ENCODE data around the gene YIPF4.

The YIPF4 gene

GRCh38 chr2:32277674-32278477 is at the start of gene YIPF4:
TSS of gene YIPF4 (plus strand) at chr2:32277904. CDS start at chr2:32278156, 252 bp downstream.
- TF ChIP-seq SUZ12 (IDR thresholded peaks at IDR 0.05) (no peak), HDGF (IDR thresholded peaks at IDR 0.05; ENCODE audit: borderline replicate concordance) (no peak), NFRKB (IDR thresholded peaks at IDR 0.05) (no peak), PKNOX1 (IDR thresholded peaks at IDR 0.05) (peak; percentile 55), FOXM1 (IDR thresholded peaks at IDR 0.05; ENCODE audit: borderline replicate concordance) (no peak), LEF1 (IDR thresholded peaks at IDR 0.05; ENCODE audit: borderline replicate concordance) (no peak), CTBP1 (IDR thresholded peaks at IDR 0.05; ENCODE audit: borderline replicate concordance) (no peak), L3MBTL2 (conservative IDR thresholded peaks at IDR 0.05) (peak; percentile 84), FOXA1 (IDR thresholded peaks at IDR 0.05) (no peak), ZNF384 (IDR thresholded peaks at IDR 0.05) (no peak), SP1 (IDR thresholded peaks at IDR 0.05) (no peak), ELF4 (IDR thresholded peaks at IDR 0.05) (peak; percentile 62), TARDBP (IDR thresholded peaks at IDR 0.05) (no peak), ARNT (IDR thresholded peaks at IDR 0.05) (no peak), FOXK2 (IDR thresholded peaks at IDR 0.05) (peak; percentile 88), BHLHE40 (IDR thresholded peaks at IDR 0.05; ENCODE audit: borderline replicate concordance) (no peak)
- CTCF ChIA-PET = no interaction called here
- peak; percentile 97 for DNase-seq (ENCODE audit: extremely low spot score)
- POLR2A ChIA-PET = interaction anchor here (0.6 to 2.0 kb wide), 5 partner anchors 10 to 112 kb away, joined by 3 to 5 read pairs (median 4); partner anchors contain the start of gene SLC30A6

- ChIA-PET POLR2A (no interaction called here), CTCF (no interaction called here)
- no peak for TF ChIP-seq FOXM1 (IDR thresholded peaks at IDR 0.05; ENCODE audit: borderline replicate concordance)
- no peak for TF ChIP-seq ELF4 (IDR thresholded peaks at IDR 0.05)
- TF ChIP-seq SP1 (IDR thresholded peaks at IDR 0.05) = no peak
- no peak for TF ChIP-seq ZNF384 (IDR thresholded peaks at IDR 0.05)
- no peak for TF ChIP-seq PKNOX1 (IDR thresholded peaks at IDR 0.05)
- no peak for TF ChIP-seq SUZ12 (IDR thresholded peaks at IDR 0.05)
- no peak for TF ChIP-seq LEF1 (IDR thresholded peaks at IDR 0.05; ENCODE audit: borderline replicate concordance)
- no peak for TF ChIP-seq NFRKB (IDR thresholded peaks at IDR 0.05)
- no peak for TF ChIP-seq TARDBP (IDR thresholded peaks at IDR 0.05)
- TF ChIP-seq CTBP1 (IDR thresholded peaks at IDR 0.05; ENCODE audit: borderline replicate concordance) = no peak
- DNase-seq (ENCODE audit: extremely low spot score) = no peak
Measured at GRCh38 chr2:32228181-32228580, 49.5 kb upstream of the YIPF4 start.

- no peak for DNase-seq (ENCODE audit: extremely low spot score)
- ChIA-PET POLR2A (no interaction called here), CTCF (no interaction called here)
- TF ChIP-seq FOXK2 (IDR thresholded peaks at IDR 0.05) (no peak), BHLHE40 (IDR thresholded peaks at IDR 0.05; ENCODE audit: borderline replicate concordance) (no peak), FOXM1 (IDR thresholded peaks at IDR 0.05; ENCODE audit: borderline replicate concordance) (no peak), TARDBP (IDR thresholded peaks at IDR 0.05) (no peak)
Measured at GRCh38 chr2:32229635-32230034, 48.1 kb upstream of the YIPF4 start.

- CTCF ChIA-PET = no interaction called here
- TF ChIP-seq ARNT (IDR thresholded peaks at IDR 0.05) (no peak), LEF1 (IDR thresholded peaks at IDR 0.05; ENCODE audit: borderline replicate concordance) (no peak), FOXA1 (IDR thresholded peaks at IDR 0.05) (no peak), PKNOX1 (IDR thresholded peaks at IDR 0.05) (no peak), BHLHE40 (IDR thresholded peaks at IDR 0.05; ENCODE audit: borderline replicate concordance) (no peak), ELF4 (IDR thresholded peaks at IDR 0.05) (no peak), SUZ12 (IDR thresholded peaks at IDR 0.05) (no peak), HDGF (IDR thresholded peaks at IDR 0.05; ENCODE audit: borderline replicate concordance) (no peak), FOXK2 (IDR thresholded peaks at IDR 0.05) (no peak), NFRKB (IDR thresholded peaks at IDR 0.05) (no peak), ZNF384 (IDR thresholded peaks at IDR 0.05) (no peak), L3MBTL2 (conservative IDR thresholded peaks at IDR 0.05) (no peak), FOXM1 (IDR thresholded peaks at IDR 0.05; ENCODE audit: borderline replicate concordance) (no peak), SP1 (IDR thresholded peaks at IDR 0.05) (no peak)
- POLR2A ChIA-PET = no interaction called here
- DNase-seq (ENCODE audit: extremely low spot score) = no peak
Measured at GRCh38 chr2:32231959-32232358, 45.7 kb upstream of the YIPF4 start.

- no peak for TF ChIP-seq ARNT (IDR thresholded peaks at IDR 0.05)
- TF ChIP-seq CTBP1 (IDR thresholded peaks at IDR 0.05; ENCODE audit: borderline replicate concordance) = no peak
- TF ChIP-seq L3MBTL2 (conservative IDR thresholded peaks at IDR 0.05) = no peak
- no peak for TF ChIP-seq LEF1 (IDR thresholded peaks at IDR 0.05; ENCODE audit: borderline replicate concordance)
- no peak for TF ChIP-seq FOXA1 (IDR thresholded peaks at IDR 0.05)
- no peak for TF ChIP-seq FOXK2 (IDR thresholded peaks at IDR 0.05)
- TF ChIP-seq ELF4 (IDR thresholded peaks at IDR 0.05) = no peak
- TF ChIP-seq TARDBP (IDR thresholded peaks at IDR 0.05) = no peak
- TF ChIP-seq SUZ12 (IDR thresholded peaks at IDR 0.05) = no peak
- TF ChIP-seq SP1 (IDR thresholded peaks at IDR 0.05) = no peak
- no peak for TF ChIP-seq HDGF (IDR thresholded peaks at IDR 0.05; ENCODE audit: borderline replicate concordance)
- no peak for TF ChIP-seq BHLHE40 (IDR thresholded peaks at IDR 0.05; ENCODE audit: borderline replicate concordance)
- no peak for TF ChIP-seq NFRKB (IDR thresholded peaks at IDR 0.05)
- TF ChIP-seq ZNF384 (IDR thresholded peaks at IDR 0.05) = no peak
- ChIA-PET POLR2A (no interaction called here), CTCF (no interaction called here)
- DNase-seq (ENCODE audit: extremely low spot score) = no peak
Measured at GRCh38 chr2:32235315-32235714, 42.4 kb upstream of the YIPF4 start.

- ChIA-PET POLR2A (no interaction called here), CTCF (no interaction called here)
- no peak for TF ChIP-seq BHLHE40 (IDR thresholded peaks at IDR 0.05; ENCODE audit: borderline replicate concordance)
- no peak for TF ChIP-seq ELF4 (IDR thresholded peaks at IDR 0.05)
- TF ChIP-seq FOXM1 (IDR thresholded peaks at IDR 0.05; ENCODE audit: borderline replicate concordance) = no peak
- no peak for TF ChIP-seq TARDBP (IDR thresholded peaks at IDR 0.05)
- TF ChIP-seq SP1 (IDR thresholded peaks at IDR 0.05) = no peak
- TF ChIP-seq ZNF384 (IDR thresholded peaks at IDR 0.05) = no peak
- TF ChIP-seq ARNT (IDR thresholded peaks at IDR 0.05) = no peak
- no peak for TF ChIP-seq HDGF (IDR thresholded peaks at IDR 0.05; ENCODE audit: borderline replicate concordance)
- no peak for TF ChIP-seq LEF1 (IDR thresholded peaks at IDR 0.05; ENCODE audit: borderline replicate concordance)
- no peak for DNase-seq (ENCODE audit: extremely low spot score)
Measured at GRCh38 chr2:32237488-32237887, 40.2 kb upstream of the YIPF4 start.
